Gastrocnemius medialis (tissue), 4 donors: ENCODE measurements around the gene TFB2M. TPM values are rescaled to one million over a fixed set of nuclear protein-coding genes. Genes with fewer than 3 reads are reported as not detected.

ENCODE experiments used
- ATAC-seq, 2 donors: fragments of 150-250 bp; one replicate each; pipeline ENCODE4 v1.9.1; 2016
- DNase-seq, 2 donors: peaks; one replicate each; pipeline ENCODE4 v3.0.0-alpha.2; 2019
- H3K27ac ChIP-seq, 4 donors: fragments of 200-600 bp; sonication (generic); 1 replicate in 1 of 4; 2 replicates in 3 of 4; pipeline ENCODE4 v1.5.1; 2016 to 2018; ENCODE audit warnings: mild to moderate bottlenecking in 2 of 4, moderate library complexity in 1 of 4
- H3K27me3 ChIP-seq, 3 donors: fragments of 200-600 bp; sonication (generic) in 2 of 3; 1 replicate in 1 of 3; 2 replicates in 2 of 3; pipeline versions ENCODE4 v1.5.1 to v1.6.0; 2016 to 2019; ENCODE audit warnings: mild to moderate bottlenecking in 1 of 3, moderate library complexity in 1 of 3
- H3K36me3 ChIP-seq, 2 donors: fragments of 200-600 bp; sonication (generic) in 1 of 2; one replicate each; pipeline ENCODE4 v1.5.1; 2017 to 2018
- H3K4me1 ChIP-seq, 2 donors: fragments of 200-600 bp; sonication (generic) in 1 of 2; one replicate each; pipeline ENCODE4 v1.5.1; 2016 to 2017; ENCODE audit warnings: mild to moderate bottlenecking in 2 of 2
- H3K4me3 ChIP-seq, 4 donors: fragments of 200-600 bp; sonication (generic) in 3 of 4; 1 replicate in 1 of 4; 2 replicates in 3 of 4; pipeline ENCODE4 v1.5.1; 2016 to 2019; ENCODE audit warnings: mild to moderate bottlenecking in 2 of 4
- H3K9me3 ChIP-seq, 3 donors: fragments of 200-600 bp; sonication (generic) in 2 of 3; 1 replicate in 1 of 3; 2 replicates in 2 of 3; pipeline ENCODE4 v1.5.1; 2016 to 2019
- POLR2A ChIP-seq, 2 donors: fragments of 450-650 bp; IDR thresholded peaks; one replicate each; pipeline ENCODE4 v1.6.1; 2017; ENCODE audit warnings: antibody characterized with exemption in 2 of 2, mild to moderate bottlenecking in 2 of 2, moderate library complexity in 2 of 2
- in situ Hi-C, 4 donors: fragments of 200-750 bp; cut with MboI; loops; one replicate each; pipeline versions ENCODE4 v1.15.0 to v1.8.0; 2017; ENCODE audit warnings: low sequenced_read_pairs in 4 of 4
- intact Hi-C: fragments of 100-400 bp; cut with DNase I; formaldehyde crosslinking; loops from one replicate; pipeline ENCODE4 v1.15.1; 2023; ENCODE audit warnings: low total_unique reads
- total RNA-seq, 4 donors: library from RNA; depleted of rRNA; stranded (reverse); fragments of >200 nt; gene quantifications; one replicate each; pipeline versions ENCODE4 v1.1.0 to v1.2.3, GENCODE V29; 2016
- TF ChIP-seq, protein P1 (sequence below), 5 experiments: fragments of 450-650 bp in 3 of 5; fragments of 200-600 bp in 2 of 5; sonication (generic) in 2 of 5; IDR thresholded peaks in 4 of 5; conservative IDR thresholded peaks in 1 of 5; 1 replicate in 4 of 5; 2 replicates in 1 of 5; pipeline ENCODE4 v1.5.1; 2016 to 2019; ENCODE audit warnings: antibody characterized with exemption in 5 of 5, mild to moderate bottlenecking in 3 of 5, moderate library complexity in 3 of 5

TFB2M gene
- total RNA-seq, 4 donors from 2014 or later = 18.9 to 33.1 (median 21.2) TPM

DNA sequence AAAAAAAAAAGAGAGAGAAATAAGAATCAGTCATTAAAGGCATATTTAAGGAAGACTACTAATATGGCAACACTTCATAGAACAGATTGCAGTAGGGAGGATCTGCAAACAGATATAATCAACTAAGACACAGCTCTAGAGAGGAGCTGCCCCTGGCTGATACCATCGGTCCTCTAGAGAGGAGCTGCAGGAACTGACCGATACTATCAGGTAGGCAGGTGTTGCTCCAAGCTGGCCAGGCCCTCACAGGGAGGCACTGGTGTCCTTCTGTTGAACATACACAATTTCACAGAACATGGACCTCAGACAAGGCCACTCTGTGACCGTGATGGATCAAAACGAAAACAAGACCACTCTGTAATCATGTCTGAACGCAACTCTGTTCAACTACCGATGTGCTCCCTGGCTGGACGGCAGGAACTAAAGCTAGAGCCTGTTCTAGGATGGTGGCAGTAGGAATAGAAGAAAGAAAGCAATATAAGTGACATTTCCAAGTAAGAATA, 74.5 kb downstream of the TFB2M start:
- intact Hi-C loops = loop anchor here (2.0 kb wide), 2 partner anchors 479 to 1339 kb away; no protein-coding TSS in a partner anchor
- no peak for ATAC-seq
- DNase-seq = no peak

More for the DNA sequence above, 74.5 kb downstream of the TFB2M start:
- Histone ChIP-seq H3K9me3 (no peaks in the 10 kb centered on the region), H3K4me3 (no peak overlapping the region), H3K36me3 (no peaks in the 10 kb centered on the region), H3K27me3 (no peaks in the 10 kb centered on the region), H3K4me1 (no peaks in the 10 kb centered on the region), H3K27ac (no peak overlapping the region)
- in situ Hi-C loops = loop anchor here (10.0 to 25.0 kb wide), 3 partner anchors 203 to 1329 kb away; partner anchors contain the start of gene KIF26B (in 3 of the 4)
- TF ChIP-seq POLR2A (IDR thresholded peaks at IDR 0.05) = no peak
- TF ChIP-seq, protein P1, sequence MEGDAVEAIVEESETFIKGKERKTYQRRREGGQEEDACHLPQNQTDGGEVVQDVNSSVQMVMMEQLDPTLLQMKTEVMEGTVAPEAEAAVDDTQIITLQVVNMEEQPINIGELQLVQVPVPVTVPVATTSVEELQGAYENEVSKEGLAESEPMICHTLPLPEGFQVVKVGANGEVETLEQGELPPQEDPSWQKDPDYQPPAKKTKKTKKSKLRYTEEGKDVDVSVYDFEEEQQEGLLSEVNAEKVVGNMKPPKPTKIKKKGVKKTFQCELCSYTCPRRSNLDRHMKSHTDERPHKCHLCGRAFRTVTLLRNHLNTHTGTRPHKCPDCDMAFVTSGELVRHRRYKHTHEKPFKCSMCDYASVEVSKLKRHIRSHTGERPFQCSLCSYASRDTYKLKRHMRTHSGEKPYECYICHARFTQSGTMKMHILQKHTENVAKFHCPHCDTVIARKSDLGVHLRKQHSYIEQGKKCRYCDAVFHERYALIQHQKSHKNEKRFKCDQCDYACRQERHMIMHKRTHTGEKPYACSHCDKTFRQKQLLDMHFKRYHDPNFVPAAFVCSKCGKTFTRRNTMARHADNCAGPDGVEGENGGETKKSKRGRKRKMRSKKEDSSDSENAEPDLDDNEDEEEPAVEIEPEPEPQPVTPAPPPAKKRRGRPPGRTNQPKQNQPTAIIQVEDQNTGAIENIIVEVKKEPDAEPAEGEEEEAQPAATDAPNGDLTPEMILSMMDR (IDR thresholded peaks at IDR 0.05 in 4 of 5, conservative IDR thresholded peaks at IDR 0.05 in 1 of 5) = no peak

Other genes with a start within 250 kb of the TFB2M start
- 10 to 100 TPM in 1 of 4 donors, 1 to 10 TPM in 3; 4.4 to 10.3 (median 6.3) TPM for gene SMYD3, start 59.0 kb downstream of the TFB2M start, total RNA-seq
- gene CNST, start 195 bp upstream of the TFB2M start, total RNA-seq = 100 to 1,000 TPM in 1 of 4 donors, 10 to 100 TPM in 3; 62.7 to 105 (median 81.5) TPM
- 10 to 100 TPM; 28.3 to 43.0 (median 35.1) TPM for gene SCCPDH, start 158.1 kb upstream of the TFB2M start, total RNA-seq